T-helper 17 cell (primary cell): Measurements from ENCODE around the gene CNRIP1. TPM values are rescaled to one million over a fixed set of nuclear protein-coding genes. Genes with fewer than 3 reads are reported as not detected.
"Not testable (repeated sequence)": the region's sequence is repeated elsewhere in the genome, so short reads cannot be mapped to it uniquely, and the experiment has no call there.

ENCODE experiments used
- ATAC-seq: fragments of 150-1000 bp; cut with Tn5 transposase; 2 replicates; pipeline ENCODE4 v1.10.0; 2021; ENCODE audit warnings: mild to moderate bottlenecking, moderate library complexity
- DNase-seq, 3 donors: peaks; one replicate each; pipeline versions ENCODE4 v3.0.0 to v3.0.0-alpha.2; 2020 to 2021
- H3K9me3 ChIP-seq: one replicate; pipeline ENCODE4 v1.7.0; 2013; ENCODE audit warnings: low read length, mild to moderate bottlenecking; ENCODE audit not compliant: control insufficient read depth, poor library complexity, severe bottlenecking
- H3K27ac Mint-ChIP-seq: one replicate; pipeline ENCODE4 v1.8.0; 2022; ENCODE audit warnings: mild to moderate bottlenecking, moderate library complexity, mixed read lengths
- H3K27me3 Mint-ChIP-seq: one replicate; pipeline ENCODE4 v1.8.0; 2022; ENCODE audit warnings: mixed read lengths
- H3K36me3 Mint-ChIP-seq: one replicate; pipeline ENCODE4 v1.8.0; 2022; ENCODE audit warnings: low read depth, mixed read lengths
- H3K4me1 Mint-ChIP-seq: one replicate; pipeline ENCODE4 v1.8.0; 2022; ENCODE audit warnings: mild to moderate bottlenecking, mixed read lengths
- H3K4me3 Mint-ChIP-seq: one replicate; pipeline ENCODE4 v1.8.0; 2022; ENCODE audit warnings: mild to moderate bottlenecking, moderate library complexity, mixed read lengths
- total RNA-seq, 4 donors: library from RNA in 2 of 4; stranded (reverse) in 2 of 4; gene quantifications; one replicate each; pipeline ENCODE4 v1.2.3 and lab custom pipeline; 2022 to 2026

Gene CNRIP1
- total RNA-seq, 2 donors from 2014 or later: 0.17 TPM; not detected in 1

- no peak overlapping the region for H3K27ac Mint-ChIP-seq
Observed at GRCh38 chr2:68328901-68329300, 9.2 kb upstream of the CNRIP1 start.

GRCh38 chr2:68325056-68325455 is 5.3 kb upstream of the CNRIP1 start:
- Mint-ChIP-seq H3K27ac (no peak overlapping the region), H3K4me1 (peaks cover 2% of the 10 kb centered on the region), H3K27me3 (peaks cover 55% of the 10 kb centered on the region), H3K36me3 (peaks cover 3% of the 10 kb centered on the region), H3K4me3 (no peak overlapping the region)
- H3K9me3 ChIP-seq: no peaks in the 10 kb centered on the region
- no peak for ATAC-seq
- no peak for DNase-seq

More at GRCh38 chr2:68328901-68329300, 9.2 kb upstream of the CNRIP1 start:
- Mint-ChIP-seq H3K4me3 (no peak overlapping the region), H3K27me3 (peaks cover 58% of the 10 kb centered on the region), H3K36me3 (peaks cover 3% of the 10 kb centered on the region), H3K4me1 (no peaks in the 10 kb centered on the region)
- no peak for ATAC-seq
- no peak for DNase-seq
- no peaks in the 10 kb centered on the region for H3K9me3 ChIP-seq

- Mint-ChIP-seq H3K36me3 (peaks cover 8% of the 10 kb centered on the region), H3K27ac (no peak overlapping the region), H3K4me3 (peak overlapping the region; percentile 87), H3K27me3 (peaks cover 52% of the 10 kb centered on the region), H3K4me1 (peaks cover 9% of the 10 kb centered on the region)
- H3K9me3 ChIP-seq: no peaks in the 10 kb centered on the region
- DNase-seq (no peak), ATAC-seq (no peak)
Observed at GRCh38 chr2:68320118-68320641, 431 bp upstream of the CNRIP1 start.

- no peak for ATAC-seq
- DNase-seq: no peak
- no peaks in the 10 kb centered on the region for H3K9me3 ChIP-seq
- peaks cover 9% of the 10 kb centered on the region for H3K4me1 Mint-ChIP-seq
- H3K4me3 Mint-ChIP-seq: peak overlapping the region; percentile 87
- peaks cover 6% of the 10 kb centered on the region for H3K36me3 Mint-ChIP-seq
- no peak overlapping the region for H3K27ac Mint-ChIP-seq
- peaks cover 41% of the 10 kb centered on the region for H3K27me3 Mint-ChIP-seq
Observed at GRCh38 chr2:68318914-68319397, 793 bp downstream of the CNRIP1 start.

GRCh38 chr2:68317971-68318913 is 1.5 kb downstream of the CNRIP1 start:
- H3K4me3 Mint-ChIP-seq: peak overlapping the region; percentile 87
- H3K4me1 Mint-ChIP-seq: peaks cover 9% of the 10 kb centered on the region
- peaks cover 6% of the 10 kb centered on the region for H3K36me3 Mint-ChIP-seq
- DNase-seq (no peak), ATAC-seq (no peak)
- no peak overlapping the region for H3K27ac Mint-ChIP-seq
- H3K9me3 ChIP-seq: no peaks in the 10 kb centered on the region
- peaks cover 41% of the 10 kb centered on the region for H3K27me3 Mint-ChIP-seq

- Mint-ChIP-seq H3K27ac (no peak overlapping the region), H3K27me3 (peaks cover 48% of the 10 kb centered on the region), H3K4me3 (no peak overlapping the region), H3K36me3 (peaks cover 6% of the 10 kb centered on the region), H3K4me1 (peaks cover 9% of the 10 kb centered on the region)
- H3K9me3 ChIP-seq: no peaks in the 10 kb centered on the region
- no peak for ATAC-seq
- no peak for DNase-seq
Observed at GRCh38 chr2:68316111-68316510, 3.6 kb downstream of the CNRIP1 start.

GRCh38 chr2:68311033-68311432 is 8.7 kb downstream of the CNRIP1 start:
- ATAC-seq: no peak
- DNase-seq: no peak
- no peak overlapping the region for H3K4me3 Mint-ChIP-seq
- H3K27me3 Mint-ChIP-seq: peaks cover 29% of the 10 kb centered on the region
- no peak overlapping the region for H3K27ac Mint-ChIP-seq
- H3K9me3 ChIP-seq: no peaks in the 10 kb centered on the region
- no peaks in the 10 kb centered on the region for H3K36me3 Mint-ChIP-seq
- peaks cover 2% of the 10 kb centered on the region for H3K4me1 Mint-ChIP-seq

- Mint-ChIP-seq H3K4me3 (no peak overlapping the region), H3K36me3 (no peaks in the 10 kb centered on the region), H3K4me1 (peaks cover 2% of the 10 kb centered on the region), H3K27me3 (peaks cover 29% of the 10 kb centered on the region), H3K27ac (no peak overlapping the region)
- H3K9me3 ChIP-seq: no peaks in the 10 kb centered on the region
- ATAC-seq (no peak), DNase-seq (no peak)
Observed at GRCh38 chr2:68309426-68309825, 10.3 kb downstream of the CNRIP1 start.

- peaks cover 14% of the 10 kb centered on the region for H3K27me3 Mint-ChIP-seq
- DNase-seq, H3K4me3 Mint-ChIP-seq, H3K27ac Mint-ChIP-seq, H3K36me3 Mint-ChIP-seq, ATAC-seq, H3K9me3 ChIP-seq, H3K4me1 Mint-ChIP-seq: not testable (repeated sequence)
Observed at GRCh38 chr2:68303902-68304272, 15.9 kb downstream of the CNRIP1 start.

- H3K4me3 Mint-ChIP-seq: no peak overlapping the region
- DNase-seq: no peak
- H3K36me3 Mint-ChIP-seq: no peaks in the 10 kb centered on the region
- H3K4me1 Mint-ChIP-seq: no peaks in the 10 kb centered on the region
- H3K27me3 Mint-ChIP-seq: peaks cover 18% of the 10 kb centered on the region
- H3K27ac Mint-ChIP-seq: no peak overlapping the region
- ATAC-seq: no peak
- no peaks in the 10 kb centered on the region for H3K9me3 ChIP-seq
Observed at GRCh38 chr2:68303033-68303901, 16.5 kb downstream of the CNRIP1 start.

GRCh38 chr2:68302281-68302875 is 17.4 kb downstream of the CNRIP1 start:
- no peak for DNase-seq
- Mint-ChIP-seq H3K4me1 (no peaks in the 10 kb centered on the region), H3K27me3 (peaks cover 18% of the 10 kb centered on the region), H3K27ac (no peak overlapping the region), H3K36me3 (no peaks in the 10 kb centered on the region), H3K4me3 (no peak overlapping the region)
- no peak for ATAC-seq
- H3K9me3 ChIP-seq: no peaks in the 10 kb centered on the region

GRCh38 chr2:68295516-68295915 is 24.2 kb downstream of the CNRIP1 start:
- no peak overlapping the region for H3K4me3 Mint-ChIP-seq
- DNase-seq (no peak), ATAC-seq (no peak)

GRCh38 chr2:68294913-68295312 is 24.8 kb downstream of the CNRIP1 start:
- H3K27ac Mint-ChIP-seq: no peak overlapping the region
- H3K4me1 Mint-ChIP-seq: no peaks in the 10 kb centered on the region

More at GRCh38 chr2:68295516-68295915, 24.2 kb downstream of the CNRIP1 start:
- no peaks in the 10 kb centered on the region for H3K4me1 Mint-ChIP-seq
- H3K9me3 ChIP-seq: no peaks in the 10 kb centered on the region
- H3K27ac Mint-ChIP-seq: no peak overlapping the region
- peaks cover 22% of the 10 kb centered on the region for H3K27me3 Mint-ChIP-seq
- H3K36me3 Mint-ChIP-seq: no peaks in the 10 kb centered on the region

More at GRCh38 chr2:68294913-68295312, 24.8 kb downstream of the CNRIP1 start:
- Mint-ChIP-seq H3K36me3 (no peaks in the 10 kb centered on the region), H3K4me3 (no peak overlapping the region), H3K27me3 (peaks cover 25% of the 10 kb centered on the region)
- no peak for ATAC-seq
- no peaks in the 10 kb centered on the region for H3K9me3 ChIP-seq
- DNase-seq: no peak
